CD4-positive, alpha-beta T cell (primary cell): ENCODE data around the gene GBA2. TPM values are rescaled to one million over a fixed set of nuclear protein-coding genes. Genes with fewer than 3 reads are reported as not detected.

Source experiments
- ATAC-seq: fragments of 200-7000 bp; cut with Tn5 transposase; one replicate; pipeline ENCODE4 v1.10.0; 2022; ENCODE audit warnings: mild to moderate bottlenecking; ENCODE audit not compliant: poor library complexity
- CTCF ChIA-PET: fragments of 350-600 bp; sonication (Branson Sonifier 250); formaldehyde crosslinking; loops from one replicate; lab custom pipeline; 2021; ENCODE audit warnings: antibody characterized with exemption, inconsistent platforms; lab: Charles Lee
- POLR2A ChIA-PET: fragments of 350-600 bp; sonication (Branson Sonifier 250); formaldehyde crosslinking; loops from one replicate; lab custom pipeline; 2021; ENCODE audit warnings: antibody characterized with exemption, inconsistent platforms; lab: Charles Lee
- DNase-seq, 14 experiments: peaks; one replicate each; pipeline ENCODE4 v3.0.0-alpha.2; 2013 to 2020; ENCODE audit warnings: mixed read lengths in 2 of 14
- H3K27ac ChIP-seq, 2 donors: one replicate each; pipeline versions ENCODE4 v1.5.1 to v1.7.0; 2013; ENCODE audit warnings: low read length in 2 of 2, low read depth in 1 of 2, mild to moderate bottlenecking in 1 of 2
- H3K27me3 ChIP-seq, 2 experiments: 1 replicate in 1 of 2; 2 replicates in 1 of 2; pipeline versions ENCODE4 v1.6.1 to v1.7.0; 2013; ENCODE audit warnings: low read length in 2 of 2, control low read depth in 1 of 2, mild to moderate bottlenecking in 1 of 2, moderate library complexity in 1 of 2; ENCODE audit not compliant: insufficient read depth in 2 of 2, control insufficient read depth in 1 of 2
- H3K36me3 ChIP-seq: one replicate; pipeline ENCODE4 v1.6.1; 2013; ENCODE audit warnings: low read length, control low read depth; ENCODE audit not compliant: insufficient read depth
- H3K4me1 ChIP-seq: one replicate; pipeline ENCODE4 v1.6.1; 2013; ENCODE audit warnings: low read length, control low read depth; ENCODE audit not compliant: insufficient read depth
- H3K4me3 ChIP-seq: one replicate; pipeline ENCODE4 v1.5.1; 2013; ENCODE audit warnings: mild to moderate bottlenecking, low read length, moderate library complexity
- H3K9me3 ChIP-seq, 2 experiments: 1 replicate in 1 of 2; 2 replicates in 1 of 2; pipeline versions ENCODE4 v1.6.1 to v1.7.0; 2013; ENCODE audit warnings: low read length in 2 of 2, mild to moderate bottlenecking in 2 of 2, control low read depth in 1 of 2, moderate library complexity in 1 of 2; ENCODE audit not compliant: control insufficient read depth in 1 of 2, insufficient read depth in 1 of 2
- H3K27ac Mint-ChIP-seq: one replicate; pipeline ENCODE4 v1.8.0; 2020; ENCODE audit warnings: mixed read lengths
- H3K27me3 Mint-ChIP-seq: one replicate; pipeline ENCODE4 v1.8.0; 2021; ENCODE audit warnings: mixed read lengths
- H3K36me3 Mint-ChIP-seq: one replicate; pipeline ENCODE4 v1.8.0; 2021; ENCODE audit warnings: low read depth, mixed read lengths
- H3K4me1 Mint-ChIP-seq: one replicate; pipeline ENCODE4 v1.8.0; 2021; ENCODE audit warnings: low read depth, mixed read lengths
- H3K4me3 Mint-ChIP-seq: one replicate; pipeline ENCODE4 v1.8.0; 2020; ENCODE audit warnings: mild to moderate bottlenecking, mixed read lengths
- H3K9me3 Mint-ChIP-seq: one replicate; pipeline ENCODE4 v1.8.0; 2020; ENCODE audit warnings: mixed read lengths
- intact Hi-C, 2 experiments: fragments of 100-400 bp; cut with DNase I in 1 of 2; cut with micrococcal nuclease in 1 of 2; formaldehyde crosslinking; loops; one replicate each; pipeline versions ENCODE4 v1.15.1 to v1.9.0; 2023 to 2025; cut with DNase I, micrococcal nuclease
- total RNA-seq, 174 experiments: library from RNA in 2 of 174; stranded (reverse) in 2 of 174; gene quantifications; one replicate each; pipeline ENCODE4 v1.2.3 and lab custom pipeline; 2021 to 2026
- TF ChIP-seq, protein P1 (sequence below): fragments of 200-600 bp; IDR thresholded peaks from one replicate; pipeline ENCODE4 v1.8.0; 2022; ENCODE audit warnings: antibody characterized with exemption, mild to moderate bottlenecking

The GBA2 gene
- total RNA-seq, 2 experiments from 2014 or later = 17.3 to 18.6 TPM

DNA sequence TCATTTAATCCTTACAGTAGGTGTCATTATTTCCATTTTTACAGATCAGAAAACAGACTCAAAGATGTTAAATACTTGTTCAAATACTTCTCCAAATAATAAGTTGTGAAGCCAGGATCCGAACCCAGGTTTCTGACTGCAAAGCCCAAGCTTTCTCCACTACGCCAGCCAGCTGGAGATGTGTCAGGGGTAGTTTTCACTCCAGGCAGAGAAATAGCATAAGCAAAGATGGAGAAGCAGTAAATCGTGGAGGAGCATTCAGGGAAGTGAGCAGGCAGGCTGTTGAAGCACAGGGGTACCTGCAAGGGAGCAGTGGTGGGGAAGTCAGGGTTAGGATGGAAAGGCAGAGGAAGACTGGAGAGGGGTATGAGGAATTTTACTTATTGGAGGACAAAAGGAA lies 19.9 kb downstream of the GBA2 start:
- TF ChIP-seq, protein P1, sequence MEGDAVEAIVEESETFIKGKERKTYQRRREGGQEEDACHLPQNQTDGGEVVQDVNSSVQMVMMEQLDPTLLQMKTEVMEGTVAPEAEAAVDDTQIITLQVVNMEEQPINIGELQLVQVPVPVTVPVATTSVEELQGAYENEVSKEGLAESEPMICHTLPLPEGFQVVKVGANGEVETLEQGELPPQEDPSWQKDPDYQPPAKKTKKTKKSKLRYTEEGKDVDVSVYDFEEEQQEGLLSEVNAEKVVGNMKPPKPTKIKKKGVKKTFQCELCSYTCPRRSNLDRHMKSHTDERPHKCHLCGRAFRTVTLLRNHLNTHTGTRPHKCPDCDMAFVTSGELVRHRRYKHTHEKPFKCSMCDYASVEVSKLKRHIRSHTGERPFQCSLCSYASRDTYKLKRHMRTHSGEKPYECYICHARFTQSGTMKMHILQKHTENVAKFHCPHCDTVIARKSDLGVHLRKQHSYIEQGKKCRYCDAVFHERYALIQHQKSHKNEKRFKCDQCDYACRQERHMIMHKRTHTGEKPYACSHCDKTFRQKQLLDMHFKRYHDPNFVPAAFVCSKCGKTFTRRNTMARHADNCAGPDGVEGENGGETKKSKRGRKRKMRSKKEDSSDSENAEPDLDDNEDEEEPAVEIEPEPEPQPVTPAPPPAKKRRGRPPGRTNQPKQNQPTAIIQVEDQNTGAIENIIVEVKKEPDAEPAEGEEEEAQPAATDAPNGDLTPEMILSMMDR = no peak
- Mint-ChIP-seq H3K27ac (no peak overlapping the region), H3K4me3 (no peak overlapping the region), H3K4me1 (peaks cover 20% of the 10 kb centered on the region), H3K27me3 (no peaks in the 10 kb centered on the region), H3K36me3 (peaks cover 37% of the 10 kb centered on the region), H3K9me3 (no peaks in the 10 kb centered on the region)
- ATAC-seq = no peak
- Histone ChIP-seq H3K4me1 (peaks cover 76% of the 10 kb centered on the region), H3K27me3 (no peaks in the 10 kb centered on the region), H3K9me3 (no peaks in the 10 kb centered on the region), H3K27ac (peak overlapping the region in 1 of 2 donors; percentile 83), H3K4me3 (peak overlapping the region; percentile 91), H3K36me3 (peaks cover 38% of the 10 kb centered on the region)
- POLR2A ChIA-PET = interaction anchor here (0.7 to 3.8 kb wide), 12 partner anchors 15 to 125 kb away, joined by 3 to 25 read pairs (median 4); partner anchors contain the start of genes ARHGEF39, CCDC107, GBA2 and RGP1
- intact Hi-C loops = no loop called here
- CTCF ChIA-PET = interaction anchor here (1.5 to 5.8 kb wide), 9 partner anchors 20 to 153 kb away, joined by 3 to 40 read pairs (median 9); partner anchors contain the start of genes CCDC107, GBA2, RGP1 and RMRP
- peak in 1 of 14 experiments; percentile 8 for DNase-seq

DNA sequence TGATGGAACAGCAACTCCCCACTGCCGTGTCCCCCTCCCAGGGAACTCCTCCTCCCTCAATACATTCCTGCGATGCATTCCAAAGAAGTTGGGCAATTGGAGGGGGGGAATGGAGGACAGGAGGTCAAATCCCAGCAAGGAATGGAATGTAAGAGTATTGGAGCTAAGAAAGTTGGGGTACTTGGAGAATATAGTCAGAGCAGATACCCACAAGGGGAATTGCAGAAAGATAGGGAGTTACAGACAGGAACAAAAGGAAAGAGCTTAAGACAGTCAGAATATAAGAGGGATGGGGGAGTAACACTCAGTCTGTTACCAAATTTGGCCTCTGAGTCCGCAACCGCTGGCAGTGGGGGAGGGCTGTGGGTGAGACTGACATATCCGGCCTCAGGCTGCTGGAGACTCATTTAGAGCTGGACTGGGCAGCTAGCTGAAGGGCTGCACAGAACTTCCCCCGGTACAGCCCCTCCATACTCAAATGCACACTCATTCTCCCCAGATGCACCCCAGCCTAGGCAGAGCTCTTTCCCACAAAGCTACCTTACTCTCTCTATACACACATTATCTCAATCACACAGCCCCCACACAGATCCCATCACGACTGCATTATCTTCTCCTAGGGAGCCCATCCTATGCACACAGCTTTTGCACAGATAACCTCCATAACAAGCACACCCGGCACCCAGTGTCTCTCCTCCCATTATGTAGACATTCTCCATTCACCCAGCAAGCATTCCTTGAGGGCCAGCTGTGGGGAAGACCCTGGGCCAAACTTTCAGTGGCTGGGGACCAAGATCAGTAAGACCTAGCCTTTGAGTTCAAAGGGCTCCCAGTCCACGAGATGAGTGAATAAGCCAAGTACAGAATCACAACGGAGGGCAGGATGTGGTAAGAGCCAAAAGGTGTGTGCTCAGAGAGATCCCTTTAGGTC lies 20.7 kb downstream of the GBA2 start:
- CTCF ChIA-PET = interaction anchor here (0.9 to 5.8 kb wide), 15 partner anchors 8 to 154 kb away, joined by 3 to 40 read pairs (median 5); partner anchors contain the start of genes CCDC107, GBA2, RGP1 and RMRP

DNA sequence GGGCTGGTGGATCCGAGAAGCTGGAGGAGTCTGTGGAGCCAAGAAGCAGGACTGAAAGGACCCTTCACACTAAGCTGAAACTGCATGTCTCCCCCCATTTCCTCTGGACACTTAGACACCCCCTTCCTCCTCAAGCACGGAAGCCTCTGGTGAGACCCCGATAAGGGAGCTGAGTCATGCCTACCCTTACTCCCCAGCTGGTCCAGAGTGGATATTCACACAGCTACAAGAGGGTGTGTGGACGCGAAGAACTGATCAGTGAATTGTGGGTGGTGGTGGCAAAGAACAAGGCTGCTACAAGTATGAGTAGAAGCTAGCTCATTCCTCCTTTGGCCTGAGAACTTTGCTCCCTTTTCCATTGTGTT lies 21.4 kb downstream of the GBA2 start:
- ATAC-seq = no peak
- Histone ChIP-seq H3K27ac (peak overlapping the region in 1 of 2 donors; percentile 40), H3K4me1 (peaks cover 61% of the 10 kb centered on the region), H3K36me3 (peaks cover 51% of the 10 kb centered on the region), H3K9me3 (no peaks in the 10 kb centered on the region), H3K27me3 (no peaks in the 10 kb centered on the region), H3K4me3 (peak overlapping the region; percentile 25)
- H3K4me1 Mint-ChIP-seq = peaks cover 11% of the 10 kb centered on the region
- TF ChIP-seq, protein P1 = no peak
- H3K27ac Mint-ChIP-seq = no peak overlapping the region
- H3K27me3 Mint-ChIP-seq = no peaks in the 10 kb centered on the region
- H3K9me3 Mint-ChIP-seq = no peaks in the 10 kb centered on the region
- CTCF ChIA-PET = interaction anchor here (0.9 to 5.8 kb wide), 12 partner anchors 8 to 155 kb away, joined by 3 to 26 read pairs (median 6); partner anchors contain the start of genes CCDC107, GBA2, RGP1 and RMRP
- intact Hi-C loops = loop anchor here in 1 of 2 experiments (2.0 kb wide), 1 partner anchor 31 kb away; no protein-coding TSS in a partner anchor
- H3K4me3 Mint-ChIP-seq = no peak overlapping the region
- H3K36me3 Mint-ChIP-seq = peaks cover 46% of the 10 kb centered on the region
- no peak for DNase-seq
- POLR2A ChIA-PET = interaction anchor here (0.8 to 3.8 kb wide), 11 partner anchors 10 to 124 kb away, joined by 3 to 25 read pairs (median 5); partner anchors contain the start of genes ARHGEF39, CCDC107, GBA2 and RGP1

More for the DNA sequence above, 20.7 kb downstream of the GBA2 start:
- no peak overlapping the region for H3K27ac Mint-ChIP-seq
- no peaks in the 10 kb centered on the region for H3K27me3 Mint-ChIP-seq
- H3K4me3 ChIP-seq = peak overlapping the region; percentile 25
- intact Hi-C loops = no loop called here
- TF ChIP-seq, protein P1 = no peak
- peaks cover 46% of the 10 kb centered on the region for H3K36me3 ChIP-seq
- H3K4me1 Mint-ChIP-seq = peaks cover 16% of the 10 kb centered on the region
- DNase-seq (peak in 6 of 14 experiments; percentile 16 to 70 (median 57)), ATAC-seq (no peak)
- peak overlapping the region in 1 of 2 donors; percentile 40 for H3K27ac ChIP-seq
- H3K9me3 ChIP-seq = no peaks in the 10 kb centered on the region
- H3K4me3 Mint-ChIP-seq = no peak overlapping the region
- no peaks in the 10 kb centered on the region for H3K9me3 Mint-ChIP-seq
- H3K4me1 ChIP-seq = peaks cover 68% of the 10 kb centered on the region
- peaks cover 43% of the 10 kb centered on the region for H3K36me3 Mint-ChIP-seq
- H3K27me3 ChIP-seq = no peaks in the 10 kb centered on the region
- POLR2A ChIA-PET = interaction anchor here (0.7 to 3.8 kb wide), 18 partner anchors 12 to 125 kb away, joined by 3 to 25 read pairs (median 4); partner anchors contain the start of genes ARHGEF39, CCDC107, GBA2 and RGP1
